Measurements from ENCODE around the gene MN1. TPM values are rescaled to one million over a fixed set of nuclear protein-coding genes. Genes with fewer than 3 reads are reported as not detected.
"Not testable (repeated sequence)": the region's sequence is repeated elsewhere in the genome, so short reads cannot be mapped to it uniquely, and the experiment has no call there.

The MN1 gene
- total and polyA plus RNA-seq, 2 donors (not counting 1 experiment from before 2014, with no cell fraction given) = 0.02 to 0.12 TPM

- Histone ChIP-seq H3K4me3 (ENCODE audit: control extremely low read depth in 1 of 5, extremely low read depth in 1 of 5, insufficient read depth in 1 of 5, low read depth in 2 of 5, low read length in 4 of 5) (no peak overlapping the region), H3K4me2 (replicated peaks; ENCODE audit: low read depth, low read length, poor library complexity, severe bottlenecking) (no peak overlapping the region), H3K27me3 (replicated peaks in 1 of 4; ENCODE audit: control extremely low read depth in 1 of 4, control insufficient read depth in 3 of 4, insufficient read depth in 4 of 4, low read length in 3 of 4) (peaks cover 0 to 3% (median 0%) of the 10 kb centered on the region in 4 experiments), H3K36me3 (replicated peaks in 1 of 2; ENCODE audit: control extremely low read depth in 1 of 2, control insufficient read depth in 1 of 2, extremely low read depth in 1 of 2, insufficient read depth in 2 of 2, low read length in 1 of 2) (no peaks in the 10 kb centered on the region), H3K9me3 (ENCODE audit: control extremely low read depth in 1 of 3, control insufficient read depth in 2 of 3, insufficient read depth in 1 of 3, low read length in 2 of 3) (peaks cover 0 to 8% (median 0%) of the 10 kb centered on the region in 3 donors), H3K9ac (ENCODE audit: low read length) (no peak overlapping the region), H2AFZ (ENCODE audit: insufficient read depth, low read depth, low read length, poor library complexity, severe bottlenecking) (no peak overlapping the region), H3K79me2 (ENCODE audit: control insufficient read depth, insufficient read depth, low read length) (no peaks in the 10 kb centered on the region), H4K20me1 (ENCODE audit: control insufficient read depth, insufficient read depth, low read length, poor library complexity, severe bottlenecking) (no peaks in the 10 kb centered on the region), H3K4me1 (ENCODE audit: control insufficient read depth in 2 of 2, insufficient read depth in 2 of 2, low read length in 2 of 2) (no peaks in the 10 kb centered on the region), H3K27ac (ENCODE audit: low read length in 2 of 2) (no peak overlapping the region)
- ATAC-seq (ENCODE audit: low read depth) (no peak), DNase-seq (no peak)
- Mint-ChIP-seq H3K4me1 (no peaks in the 10 kb centered on the region), H3K27me3 (peaks cover 7% of the 10 kb centered on the region), H3K27ac (no peak overlapping the region), H3K9me3 (ENCODE audit: insufficient read depth) (peaks cover 6% of the 10 kb centered on the region), H3K4me3 (no peak overlapping the region)
- CTCF ChIA-PET = no interaction called here
- TF ChIP-seq CTCF (IDR thresholded peaks at IDR 0.05) (no peak), EZH2 (IDR thresholded peaks at IDR 0.05; ENCODE audit: borderline replicate concordance, insufficient read depth, low read depth, low read length, poor library complexity, severe bottlenecking) (no peak)
- WGBS (ENCODE audit: insufficient coverage) = 96% methylated on average over 4 of the region's 4 CpGs
- POLR2A ChIA-PET = no interaction called here
- intact Hi-C loops (cut with micrococcal nuclease) = no loop called here
These were observed 56.4 kb downstream of the MN1 start for GRCh38 chr22:27745154-27745553.

GRCh38 chr22:27744078-27744477 lies 57.5 kb downstream of the MN1 start:
- not testable (repeated sequence) for ATAC-seq (ENCODE audit: low read depth); H2AFZ ChIP-seq (ENCODE audit: insufficient read depth, low read depth, low read length, poor library complexity, severe bottlenecking); H3K27ac Mint-ChIP-seq

More at GRCh38 chr22:27744078-27744477, 57.5 kb downstream of the MN1 start:
- H4K20me1 ChIP-seq (ENCODE audit: control insufficient read depth, insufficient read depth, low read length, poor library complexity, severe bottlenecking); H3K4me1 Mint-ChIP-seq; H3K27ac ChIP-seq (ENCODE audit: low read length in 2 of 2); CTCF ChIA-PET; H3K9me3 ChIP-seq (ENCODE audit: control extremely low read depth in 1 of 3, control insufficient read depth in 2 of 3, insufficient read depth in 1 of 3, low read length in 2 of 3); H3K9me3 Mint-ChIP-seq (ENCODE audit: insufficient read depth); H3K36me3 ChIP-seq (replicated peaks in 1 of 2; ENCODE audit: control extremely low read depth in 1 of 2, control insufficient read depth in 1 of 2, extremely low read depth in 1 of 2, insufficient read depth in 2 of 2, low read length in 1 of 2); H3K4me3 ChIP-seq (ENCODE audit: control extremely low read depth in 1 of 5, extremely low read depth in 1 of 5, insufficient read depth in 1 of 5, low read depth in 2 of 5, low read length in 4 of 5); H3K79me2 ChIP-seq (ENCODE audit: control insufficient read depth, insufficient read depth, low read length); intact Hi-C loops (cut with micrococcal nuclease); POLR2A ChIA-PET; H3K9ac ChIP-seq (ENCODE audit: low read length); DNase-seq; H3K4me1 ChIP-seq (ENCODE audit: control insufficient read depth in 2 of 2, insufficient read depth in 2 of 2, low read length in 2 of 2); H3K4me2 ChIP-seq (replicated peaks; ENCODE audit: low read depth, low read length, poor library complexity, severe bottlenecking); H3K4me3 Mint-ChIP-seq; H3K27me3 ChIP-seq (replicated peaks in 1 of 4; ENCODE audit: control extremely low read depth in 1 of 4, control insufficient read depth in 3 of 4, insufficient read depth in 4 of 4, low read length in 3 of 4); H3K27me3 Mint-ChIP-seq: not testable (repeated sequence)
- WGBS (ENCODE audit: insufficient coverage) = 94% methylated on average over 10 of the region's 15 CpGs
